Measurements from ENCODE around the gene ADGRL2.

The ADGRL2 gene

DNA sequence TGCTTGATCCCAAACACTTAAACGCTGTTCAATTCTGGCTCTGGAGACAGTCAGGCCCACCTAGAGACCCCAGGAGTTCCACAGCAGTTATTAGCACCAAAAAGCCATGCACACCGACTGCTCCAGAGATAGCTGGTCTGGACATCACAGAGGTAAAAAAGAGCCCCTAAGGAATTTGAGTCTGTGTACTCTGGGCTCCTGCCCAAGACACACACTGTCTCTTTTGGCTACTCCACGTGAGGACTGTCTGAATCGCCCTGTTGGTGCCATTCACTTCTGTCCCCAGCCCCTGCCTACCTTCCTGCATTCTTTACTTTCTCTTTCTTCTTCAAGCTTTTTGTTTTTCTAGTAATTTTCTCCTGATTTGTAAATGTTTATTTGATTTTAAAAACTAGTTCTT is 197.4 kb downstream of the ADGRL2 start (continued):
- TF ChIP-seq, protein P1, sequence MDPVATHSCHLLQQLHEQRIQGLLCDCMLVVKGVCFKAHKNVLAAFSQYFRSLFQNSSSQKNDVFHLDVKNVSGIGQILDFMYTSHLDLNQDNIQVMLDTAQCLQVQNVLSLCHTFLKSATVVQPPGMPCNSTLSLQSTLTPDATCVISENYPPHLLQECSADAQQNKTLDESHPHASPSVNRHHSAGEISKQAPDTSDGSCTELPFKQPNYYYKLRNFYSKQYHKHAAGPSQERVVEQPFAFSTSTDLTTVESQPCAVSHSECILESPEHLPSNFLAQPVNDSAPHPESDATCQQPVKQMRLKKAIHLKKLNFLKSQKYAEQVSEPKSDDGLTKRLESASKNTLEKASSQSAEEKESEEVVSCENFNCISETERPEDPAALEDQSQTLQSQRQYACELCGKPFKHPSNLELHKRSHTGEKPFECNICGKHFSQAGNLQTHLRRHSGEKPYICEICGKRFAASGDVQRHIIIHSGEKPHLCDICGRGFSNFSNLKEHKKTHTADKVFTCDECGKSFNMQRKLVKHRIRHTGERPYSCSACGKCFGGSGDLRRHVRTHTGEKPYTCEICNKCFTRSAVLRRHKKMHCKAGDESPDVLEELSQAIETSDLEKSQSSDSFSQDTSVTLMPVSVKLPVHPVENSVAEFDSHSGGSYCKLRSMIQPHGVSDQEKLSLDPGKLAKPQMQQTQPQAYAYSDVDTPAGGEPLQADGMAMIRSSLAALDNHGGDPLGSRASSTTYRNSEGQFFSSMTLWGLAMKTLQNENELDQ (tag by site-specific recombination; IDR thresholded peaks at IDR 0.05; ENCODE audit: low read depth): no peak
- TF ChIP-seq ZNF211 (tag by site-specific recombination; IDR thresholded peaks at IDR 0.05; ENCODE audit: low read depth) (no peak), ZSCAN23 (tag by site-specific recombination; IDR thresholded peaks at IDR 0.05) (no peak), ZNF292 (tag by site-specific recombination; IDR thresholded peaks at IDR 0.05; ENCODE audit: borderline replicate concordance, low read depth) (no peak), ZNF610 (tag by site-specific recombination; IDR thresholded peaks at IDR 0.05; ENCODE audit: borderline replicate concordance) (no peak), ZNF366 (tag by site-specific recombination; conservative IDR thresholded peaks at IDR 0.05) (no peak), ZNF433 (tag by site-specific recombination; IDR thresholded peaks at IDR 0.05; ENCODE audit: low read depth) (no peak), ZNF623 (tag by site-specific recombination; IDR thresholded peaks at IDR 0.05) (no peak)
- TF ChIP-seq, protein P2, sequence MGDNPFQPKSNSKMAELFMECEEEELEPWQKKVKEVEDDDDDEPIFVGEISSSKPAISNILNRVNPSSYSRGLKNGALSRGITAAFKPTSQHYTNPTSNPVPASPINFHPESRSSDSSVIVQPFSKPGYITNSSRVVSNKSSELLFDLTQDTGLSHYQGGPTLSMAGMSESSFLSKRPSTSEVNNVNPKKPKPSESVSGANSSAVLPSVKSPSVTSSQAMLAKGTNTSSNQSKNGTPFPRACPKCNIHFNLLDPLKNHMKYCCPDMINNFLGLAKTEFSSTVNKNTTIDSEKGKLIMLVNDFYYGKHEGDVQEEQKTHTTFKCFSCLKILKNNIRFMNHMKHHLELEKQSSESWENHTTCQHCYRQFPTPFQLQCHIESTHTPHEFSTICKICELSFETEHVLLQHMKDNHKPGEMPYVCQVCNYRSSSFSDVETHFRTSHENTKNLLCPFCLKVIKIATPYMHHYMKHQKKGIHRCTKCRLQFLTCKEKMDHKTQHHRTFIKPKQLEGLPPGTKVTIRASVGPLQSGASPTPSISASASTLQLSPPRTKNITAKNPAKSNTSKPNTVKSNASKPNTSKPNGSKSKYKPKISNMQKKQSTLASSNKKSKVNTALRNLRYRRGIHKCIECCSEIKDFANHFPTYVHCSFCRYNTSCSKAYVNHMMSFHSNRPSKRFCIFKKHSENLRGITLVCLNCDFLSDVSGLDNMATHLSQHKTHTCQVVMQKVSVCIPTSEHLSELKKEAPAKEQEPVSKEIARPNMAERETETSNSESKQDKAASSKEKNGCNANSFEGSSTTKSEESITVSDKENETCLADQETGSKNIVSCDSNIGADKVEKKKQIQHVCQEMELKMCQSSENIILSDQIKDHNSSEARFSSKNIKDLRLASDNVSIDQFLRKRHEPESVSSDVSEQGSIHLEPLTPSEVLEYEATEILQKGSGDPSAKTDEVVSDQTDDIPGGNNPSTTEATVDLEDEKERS (tag by site-specific recombination; IDR thresholded peaks at IDR 0.05): no peak

DNA sequence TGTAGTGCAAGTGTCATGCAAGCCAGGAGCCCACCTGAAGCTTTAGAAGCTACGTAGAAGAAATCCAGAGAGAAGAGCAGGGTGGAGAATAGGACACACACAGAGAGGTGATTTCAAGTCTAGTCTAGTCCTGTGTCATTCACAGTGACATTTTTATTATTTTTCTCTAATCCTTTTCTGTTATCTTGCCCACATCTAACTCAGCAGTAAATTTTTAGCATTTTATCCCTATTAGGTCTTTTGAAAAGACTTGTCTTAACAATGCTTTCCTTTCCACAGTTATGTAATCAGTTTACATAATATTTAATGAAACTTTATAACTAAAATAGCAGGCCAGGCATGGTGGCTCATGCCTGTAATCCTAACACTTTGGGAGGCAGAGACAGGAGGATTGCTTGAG is 198.6 kb downstream of the ADGRL2 start:
- Histone ChIP-seq H3K4me1 (ENCODE audit: control insufficient read depth, insufficient read depth, low read length) (no peaks in the 10 kb centered on the region), H3K4me3 (ENCODE audit: low read depth, low read length) (no peak overlapping the region), H3K36me3 (ENCODE audit: control insufficient read depth in 2 of 2, insufficient read depth in 1 of 2, low read length in 2 of 2) (no peaks in the 10 kb centered on the region), H3K27ac (ENCODE audit: extremely low read depth, low read depth, low read length) (no peak overlapping the region), H3K9me3 (ENCODE audit: control insufficient read depth, insufficient read depth, low read depth, low read length) (no peaks in the 10 kb centered on the region)
- TF ChIP-seq KLF9 (tag by site-specific recombination; IDR thresholded peaks at IDR 0.05; ENCODE audit: low read depth) (no peak), ZNF843 (tag by site-specific recombination; IDR thresholded peaks at IDR 0.05) (peak; percentile 51; the same call in 1 of the 2 replicates), ZNF311 (tag by site-specific recombination; IDR thresholded peaks at IDR 0.05; ENCODE audit: borderline replicate concordance) (no peak), ZXDB (tag by site-specific recombination; IDR thresholded peaks at IDR 0.05) (0 out of 2 replicates have a peak, but pooled peaks have one; percentile 19), GLIS1 (tag by site-specific recombination; IDR thresholded peaks at IDR 0.05) (peak; percentile 43; the same call in 1 of the 2 replicates)
- TF ChIP-seq, protein P3, sequence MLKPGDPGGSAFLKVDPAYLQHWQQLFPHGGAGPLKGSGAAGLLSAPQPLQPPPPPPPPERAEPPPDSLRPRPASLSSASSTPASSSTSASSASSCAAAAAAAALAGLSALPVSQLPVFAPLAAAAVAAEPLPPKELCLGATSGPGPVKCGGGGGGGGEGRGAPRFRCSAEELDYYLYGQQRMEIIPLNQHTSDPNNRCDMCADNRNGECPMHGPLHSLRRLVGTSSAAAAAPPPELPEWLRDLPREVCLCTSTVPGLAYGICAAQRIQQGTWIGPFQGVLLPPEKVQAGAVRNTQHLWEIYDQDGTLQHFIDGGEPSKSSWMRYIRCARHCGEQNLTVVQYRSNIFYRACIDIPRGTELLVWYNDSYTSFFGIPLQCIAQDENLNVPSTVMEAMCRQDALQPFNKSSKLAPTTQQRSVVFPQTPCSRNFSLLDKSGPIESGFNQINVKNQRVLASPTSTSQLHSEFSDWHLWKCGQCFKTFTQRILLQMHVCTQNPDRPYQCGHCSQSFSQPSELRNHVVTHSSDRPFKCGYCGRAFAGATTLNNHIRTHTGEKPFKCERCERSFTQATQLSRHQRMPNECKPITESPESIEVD (tag by site-specific recombination; IDR thresholded peaks at IDR 0.05): peak; percentile 44; the same call in 1 of the 2 replicates
- TF ChIP-seq, protein P4, sequence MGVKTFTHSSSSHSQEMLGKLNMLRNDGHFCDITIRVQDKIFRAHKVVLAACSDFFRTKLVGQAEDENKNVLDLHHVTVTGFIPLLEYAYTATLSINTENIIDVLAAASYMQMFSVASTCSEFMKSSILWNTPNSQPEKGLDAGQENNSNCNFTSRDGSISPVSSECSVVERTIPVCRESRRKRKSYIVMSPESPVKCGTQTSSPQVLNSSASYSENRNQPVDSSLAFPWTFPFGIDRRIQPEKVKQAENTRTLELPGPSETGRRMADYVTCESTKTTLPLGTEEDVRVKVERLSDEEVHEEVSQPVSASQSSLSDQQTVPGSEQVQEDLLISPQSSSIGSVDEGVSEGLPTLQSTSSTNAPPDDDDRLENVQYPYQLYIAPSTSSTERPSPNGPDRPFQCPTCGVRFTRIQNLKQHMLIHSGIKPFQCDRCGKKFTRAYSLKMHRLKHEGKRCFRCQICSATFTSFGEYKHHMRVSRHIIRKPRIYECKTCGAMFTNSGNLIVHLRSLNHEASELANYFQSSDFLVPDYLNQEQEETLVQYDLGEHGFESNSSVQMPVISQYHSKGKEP (tag by site-specific recombination; IDR thresholded peaks at IDR 0.05): 0 out of 2 replicates have a peak, but pooled peaks have one; percentile 17
- ChIA-PET POLR2A (no interaction called here), CTCF (no interaction called here)
